CD14-positive monocyte (primary cell): Measurements from ENCODE around the gene ZNF384. TPM values are rescaled to one million over a fixed set of nuclear protein-coding genes. Genes with fewer than 3 reads are reported as not detected.

Source experiments
- DNase-seq, 3 donors: peaks; one replicate each; pipeline ENCODE4 v3.0.0-alpha.2; 2011 to 2022
- H2AFZ ChIP-seq: 2 replicates; pipeline ENCODE4 v1.6.0; 2012; ENCODE audit warnings: mild to moderate bottlenecking, low read depth, low read length, inconsistent platforms; ENCODE audit not compliant: insufficient read depth, poor library complexity, severe bottlenecking
- H3K27ac ChIP-seq, 2 donors: 1 replicate in 1 of 2; 2 replicates in 1 of 2; pipeline ENCODE4 v1.5.1; 2012 to 2013; ENCODE audit warnings: low read length in 2 of 2, control low read depth in 1 of 2, inconsistent platforms in 1 of 2, low read depth in 1 of 2, mild to moderate bottlenecking in 1 of 2
- H3K27me3 ChIP-seq, 2 donors: one replicate each; pipeline versions ENCODE4 v1.6.0 to v1.6.1; 2011 to 2013; ENCODE audit warnings: low read length in 2 of 2; ENCODE audit not compliant: control insufficient read depth in 2 of 2, insufficient read depth in 2 of 2
- H3K36me3 ChIP-seq, 2 donors: replicated peaks in 1 of 2; 1 replicate in 1 of 2; 2 replicates in 1 of 2; pipeline versions ENCODE4 v1.5.1 to v1.6.1; 2012 to 2013; ENCODE audit warnings: low read length in 2 of 2, control low read depth in 1 of 2, inconsistent platforms in 1 of 2, mild to moderate bottlenecking in 1 of 2; ENCODE audit not compliant: insufficient read depth in 2 of 2, control insufficient read depth in 1 of 2
- H3K4me1 ChIP-seq, 2 donors: 1 replicate in 1 of 2; 2 replicates in 1 of 2; pipeline versions ENCODE4 v1.5.1 to v1.6.1; 2012 to 2013; ENCODE audit warnings: low read length in 2 of 2, control low read depth in 1 of 2, inconsistent platforms in 1 of 2, mild to moderate bottlenecking in 1 of 2, moderate library complexity in 1 of 2; ENCODE audit not compliant: insufficient read depth in 2 of 2, control insufficient read depth in 1 of 2
- H3K4me2 ChIP-seq: replicated peaks from 2 replicates; pipeline ENCODE3; 2012; ENCODE audit warnings: low read length, moderate library complexity, mild to moderate bottlenecking; ENCODE audit not compliant: poor library complexity, severe bottlenecking; ENCODE audit errors: extremely low read depth
- H3K4me3 ChIP-seq, 3 experiments: fragments of 200-600 bp in 1 of 3; sonication (generic) in 1 of 3; replicated peaks in 1 of 3; 1 replicate in 2 of 3; 2 replicates in 1 of 3; pipeline ENCODE4 v1.5.1; 2011 to 2013; ENCODE audit warnings: low read length in 3 of 3, mild to moderate bottlenecking in 3 of 3, control low read depth in 2 of 3, low read depth in 2 of 3, inconsistent platforms in 1 of 3, moderate library complexity in 1 of 3
- H3K79me2 ChIP-seq: 2 replicates; pipeline ENCODE4 v1.6.0; 2012; ENCODE audit warnings: mild to moderate bottlenecking, control low read depth, inconsistent platforms, low read length, moderate library complexity; ENCODE audit not compliant: insufficient read depth
- H3K9ac ChIP-seq: 2 replicates; pipeline ENCODE4 v1.6.0; 2017; ENCODE audit warnings: low read length, mild to moderate bottlenecking; ENCODE audit not compliant: insufficient read depth, poor library complexity, severe bottlenecking
- H3K9me3 ChIP-seq, 2 donors: replicated peaks in 1 of 2; 1 replicate in 1 of 2; 2 replicates in 1 of 2; pipeline versions ENCODE4 v1.5.1 to v1.6.1; 2012 to 2013; ENCODE audit warnings: low read length in 2 of 2, control low read depth in 1 of 2; ENCODE audit not compliant: control insufficient read depth in 1 of 2, insufficient read depth in 1 of 2
- H4K20me1 ChIP-seq: 2 replicates; pipeline ENCODE4 v1.6.0; 2012; ENCODE audit warnings: mild to moderate bottlenecking, low read length, control low read depth, moderate library complexity; ENCODE audit not compliant: insufficient read depth
- H3K27ac Mint-ChIP-seq, 7 donors: one replicate each; pipeline ENCODE4 v1.8.0; 2020; ENCODE audit warnings: mild to moderate bottlenecking in 7 of 7, mixed read lengths in 7 of 7, moderate library complexity in 6 of 7, inconsistent platforms in 2 of 7
- H3K27me3 Mint-ChIP-seq, 3 donors: one replicate each; pipeline ENCODE4 v1.8.0; 2021 to 2022; ENCODE audit warnings: low read depth in 3 of 3, mild to moderate bottlenecking in 3 of 3, mixed read lengths in 3 of 3, moderate library complexity in 3 of 3, inconsistent platforms in 1 of 3
- H3K36me3 Mint-ChIP-seq, 2 donors: one replicate each; pipeline ENCODE4 v1.8.0; 2020; ENCODE audit warnings: mixed read lengths in 2 of 2, inconsistent platforms in 1 of 2, mild to moderate bottlenecking in 1 of 2
- H3K4me1 Mint-ChIP-seq: one replicate; pipeline ENCODE4 v1.8.0; 2020; ENCODE audit warnings: mild to moderate bottlenecking, mixed read lengths
- H3K4me3 Mint-ChIP-seq, 2 donors: one replicate each; pipeline ENCODE4 v1.8.0; 2020; ENCODE audit warnings: mild to moderate bottlenecking in 2 of 2, mixed read lengths in 2 of 2, moderate library complexity in 1 of 2
- H3K9me3 Mint-ChIP-seq, 7 donors: one replicate each; pipeline ENCODE4 v1.8.0; 2020 to 2022; ENCODE audit warnings: mixed read lengths in 7 of 7, mild to moderate bottlenecking in 6 of 7, moderate library complexity in 6 of 7, inconsistent platforms in 2 of 7
- WGBS: methylation state at CpG from one replicate; pipeline ENCODE4 v1.1.5; 2013; ENCODE audit warnings: missing lambda C conversion rate; ENCODE audit not compliant: insufficient coverage; 5-methylcytosine and 5-hydroxymethylcytosine counted together
- intact Hi-C, 2 donors: fragments of 100-400 bp; cut with micrococcal nuclease; formaldehyde crosslinking; loops; one replicate each; pipeline versions ENCODE4 v1.15.0 to v1.15.1; 2023
- polyA plus RNA-seq, 3 donors: library from polyadenylated mRNA; depleted of rRNA in 1 of 3; unstranded in 2 of 3; stranded (reverse) in 1 of 3; fragments of 300-500 nt in 2 of 3; fragments of >200 nt in 1 of 3; fragmentation: Illumina TruSeq in 2 of 3; gene quantifications; 1 replicate in 2 of 3; 2 replicates in 1 of 3; pipeline ENCODE4 v1.2.3, GENCODE V29; 2012 to 2021
- TF ChIP-seq, protein P1 (sequence below): fragments of 200-600 bp; IDR thresholded peaks from one replicate; pipeline ENCODE4 v1.8.0; 2022; ENCODE audit warnings: antibody characterized with exemption, mild to moderate bottlenecking

The ZNF384 gene
- polyA plus RNA-seq, 3 donors = 9.6 to 87.0 (median 10.9) TPM

GRCh38 chr12:6694701-6695100, 5.5 kb upstream of the ZNF384 start:
- TF ChIP-seq, protein P1, sequence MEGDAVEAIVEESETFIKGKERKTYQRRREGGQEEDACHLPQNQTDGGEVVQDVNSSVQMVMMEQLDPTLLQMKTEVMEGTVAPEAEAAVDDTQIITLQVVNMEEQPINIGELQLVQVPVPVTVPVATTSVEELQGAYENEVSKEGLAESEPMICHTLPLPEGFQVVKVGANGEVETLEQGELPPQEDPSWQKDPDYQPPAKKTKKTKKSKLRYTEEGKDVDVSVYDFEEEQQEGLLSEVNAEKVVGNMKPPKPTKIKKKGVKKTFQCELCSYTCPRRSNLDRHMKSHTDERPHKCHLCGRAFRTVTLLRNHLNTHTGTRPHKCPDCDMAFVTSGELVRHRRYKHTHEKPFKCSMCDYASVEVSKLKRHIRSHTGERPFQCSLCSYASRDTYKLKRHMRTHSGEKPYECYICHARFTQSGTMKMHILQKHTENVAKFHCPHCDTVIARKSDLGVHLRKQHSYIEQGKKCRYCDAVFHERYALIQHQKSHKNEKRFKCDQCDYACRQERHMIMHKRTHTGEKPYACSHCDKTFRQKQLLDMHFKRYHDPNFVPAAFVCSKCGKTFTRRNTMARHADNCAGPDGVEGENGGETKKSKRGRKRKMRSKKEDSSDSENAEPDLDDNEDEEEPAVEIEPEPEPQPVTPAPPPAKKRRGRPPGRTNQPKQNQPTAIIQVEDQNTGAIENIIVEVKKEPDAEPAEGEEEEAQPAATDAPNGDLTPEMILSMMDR = no peak
- intact Hi-C loops = loop anchor here (5.0 to 10.0 kb wide), 2 partner anchors 50 to 77 kb away; partner anchors contain the start of gene ACRBP (in 1 of the 2)
- Mint-ChIP-seq H3K27me3 (peaks cover 36 to 47% (median 37%) of the 10 kb centered on the region in 3 donors), H3K27ac (peak overlapping the region in 1 of 7 donors; percentile 55), H3K36me3 (peaks cover 0 to 5% of the 10 kb centered on the region in 2 donors), H3K4me3 (no peak overlapping the region), H3K4me1 (peaks cover 43% of the 10 kb centered on the region), H3K9me3 (peaks cover 0 to 5% (median 2%) of the 10 kb centered on the region in 7 donors)
- WGBS = 88% methylated on average over 7 of the region's 9 CpGs
- Histone ChIP-seq H3K27me3 (peaks cover 18 to 24% of the 10 kb centered on the region in 2 donors), H3K9ac (no peak overlapping the region), H3K9me3 (peaks cover 0 to 10% of the 10 kb centered on the region in 2 donors), H3K4me2 (no peak overlapping the region), H3K36me3 (no peaks in the 10 kb centered on the region), H3K4me1 (peaks cover 18 to 24% of the 10 kb centered on the region in 2 donors), H3K79me2 (peaks cover 14% of the 10 kb centered on the region), H2AFZ (no peak overlapping the region), H3K27ac (no peak overlapping the region), H3K4me3 (no peak overlapping the region), H4K20me1 (no peaks in the 10 kb centered on the region)
- no peak for DNase-seq

- peaks cover 38% of the 10 kb centered on the region for H3K4me1 Mint-ChIP-seq
Measured at GRCh38 chr12:6693832-6694355, 4.7 kb upstream of the ZNF384 start.

More at GRCh38 chr12:6693832-6694355, 4.7 kb upstream of the ZNF384 start:
- intact Hi-C loops = loop anchor here in 1 of 2 donors (10.0 kb wide), 1 partner anchor 49 kb away; the partner anchor contains the start of gene ACRBP
- Mint-ChIP-seq H3K27ac (no peak overlapping the region), H3K27me3 (peaks cover 28 to 39% (median 29%) of the 10 kb centered on the region in 3 donors), H3K4me3 (no peak overlapping the region), H3K9me3 (no peaks in the 10 kb centered on the region), H3K36me3 (peaks cover 0 to 5% of the 10 kb centered on the region in 2 donors)
- WGBS = 94% methylated on average over 3 of the region's 4 CpGs
- peaks cover 0 to 5% of the 10 kb centered on the region in 2 donors for H3K9me3 ChIP-seq
- peaks cover 20% of the 10 kb centered on the region for H3K79me2 ChIP-seq
- H2AFZ ChIP-seq = no peak overlapping the region
- no peak for DNase-seq
- TF ChIP-seq, protein P1 = no peak
- H3K9ac ChIP-seq = no peak overlapping the region
- H3K4me3 ChIP-seq = no peak overlapping the region
- H3K27ac ChIP-seq = no peak overlapping the region
- H3K4me1 ChIP-seq = peaks cover 18 to 25% of the 10 kb centered on the region in 2 donors
- H4K20me1 ChIP-seq = no peaks in the 10 kb centered on the region
- peaks cover 11 to 16% of the 10 kb centered on the region in 2 donors for H3K27me3 ChIP-seq
- no peaks in the 10 kb centered on the region for H3K36me3 ChIP-seq
- no peak overlapping the region for H3K4me2 ChIP-seq
